Mesodermal cell (in vitro differentiated cells): ENCODE results near the gene SLC25A34.

Experiments used
- H3K27ac ChIP-seq: 2 replicates; pipeline ENCODE4 v1.7.0; 2013; ENCODE audit warnings: mild to moderate bottlenecking, low read depth, low read length, moderate library complexity; ENCODE audit not compliant: severe bottlenecking
- H3K36me3 ChIP-seq: 2 replicates; pipeline ENCODE4 v1.7.1; 2013; ENCODE audit warnings: mild to moderate bottlenecking, low read length, moderate library complexity; ENCODE audit not compliant: control insufficient read depth, insufficient read depth
- H3K4me1 ChIP-seq: one replicate; pipeline ENCODE4 v1.7.1; 2013; ENCODE audit warnings: mild to moderate bottlenecking, low read length; ENCODE audit not compliant: insufficient read depth, control insufficient read depth, poor library complexity, severe bottlenecking
- H3K4me3 ChIP-seq: 2 replicates; pipeline ENCODE4 v1.7.0; 2013; ENCODE audit warnings: low read length, control low read depth, mild to moderate bottlenecking; ENCODE audit not compliant: insufficient read depth, poor library complexity, severe bottlenecking; ENCODE audit errors: extremely low read depth
- H3K9me3 ChIP-seq: 2 replicates; pipeline ENCODE4 v1.7.1; 2013; ENCODE audit warnings: mild to moderate bottlenecking, low read length, moderate library complexity; ENCODE audit not compliant: control insufficient read depth
- WGBS, 2 experiments: methylation state at CpG; one replicate each; pipeline ENCODE4 v1.1.5; 2013; ENCODE audit warnings: missing lambda C conversion rate in 2 of 2; ENCODE audit not compliant: insufficient coverage in 2 of 2; 5-methylcytosine and 5-hydroxymethylcytosine counted together

Gene SLC25A34

DNA sequence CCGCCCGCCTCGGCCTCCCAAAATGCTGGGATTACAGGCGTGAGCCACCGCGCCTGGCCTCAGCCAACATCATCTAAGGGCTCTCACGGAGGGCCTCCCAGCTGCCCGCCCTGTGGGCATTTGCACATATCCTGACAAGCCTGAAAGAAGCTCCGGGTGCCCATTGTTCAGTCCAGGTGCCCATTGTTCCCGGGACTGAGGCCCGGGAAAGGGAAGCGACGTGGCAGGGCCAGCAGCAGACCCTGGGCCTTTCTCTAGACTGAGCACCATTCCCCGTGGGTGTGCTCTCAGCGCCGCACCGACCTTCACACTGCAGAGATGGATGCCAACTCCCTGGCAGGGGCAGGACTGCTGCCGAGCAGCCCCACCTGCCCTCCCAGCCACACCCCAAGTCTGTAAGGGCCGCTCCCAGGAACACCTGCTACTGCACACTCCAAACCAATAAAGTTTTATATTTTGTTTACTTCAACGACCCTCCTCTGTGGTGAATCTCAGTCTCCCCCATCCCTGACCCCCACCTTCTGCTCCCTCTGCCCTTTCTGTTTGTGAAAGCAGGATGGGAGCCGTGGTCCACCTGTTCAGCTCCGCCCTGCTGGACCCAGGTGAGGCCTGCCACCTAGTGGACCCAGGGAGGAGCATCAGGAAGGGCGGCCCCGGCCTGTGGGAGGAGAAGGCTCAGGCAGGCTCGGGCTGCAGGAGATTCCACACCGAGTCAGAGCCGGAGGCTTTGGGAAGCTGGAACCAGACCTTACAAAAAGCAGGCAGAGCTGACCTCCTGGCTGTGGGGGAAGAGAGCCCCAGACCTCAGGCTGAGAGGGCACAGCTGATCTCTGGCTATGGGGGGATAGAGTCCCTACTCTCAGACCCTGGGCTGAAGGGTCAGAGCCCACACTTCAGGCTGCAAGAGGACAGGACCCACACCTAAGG is 5.1 kb downstream of the SLC25A34 start:
- no peaks in the 10 kb centered on the region for H3K4me1 ChIP-seq
- H3K4me3 ChIP-seq, result no peak overlapping the region
- no peaks in the 10 kb centered on the region for H3K36me3 ChIP-seq
- no peak overlapping the region for H3K27ac ChIP-seq
- H3K9me3 ChIP-seq, result no peaks in the 10 kb centered on the region
- WGBS, 2 experiments, result 64 to 69% methylated on average over 25 to 27 of the region's 27 CpGs

DNA sequence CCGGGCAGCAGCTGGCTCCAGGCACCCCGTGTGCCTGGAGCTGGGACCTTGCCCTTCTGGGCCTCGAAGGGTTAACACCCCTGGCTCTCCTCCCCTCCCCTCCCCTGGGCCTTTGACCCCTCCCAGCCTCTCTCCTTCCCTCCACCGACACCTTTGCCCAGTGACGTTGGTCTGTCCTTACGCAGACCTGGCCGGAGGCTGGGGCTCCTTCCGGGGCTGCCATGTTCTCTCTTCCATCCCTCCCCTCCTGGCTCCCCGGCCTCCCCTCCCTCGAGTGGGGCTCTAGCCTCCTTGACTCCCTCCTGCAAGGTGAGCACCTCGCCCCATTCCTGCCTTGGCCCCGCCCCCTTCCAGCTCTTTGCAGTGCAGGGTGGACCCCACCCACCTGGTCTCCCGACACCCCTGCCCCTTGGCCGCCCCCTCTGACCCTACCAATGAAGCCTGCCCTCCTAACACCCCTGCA is 6.3 kb downstream of the SLC25A34 start, which contains the start of gene TMEM82:
TSS of gene TMEM82 (plus strand) at position 161 of the 463 bp plus-strand sequence. CDS start at position 222, 61 bp downstream.
- H3K36me3 ChIP-seq, result no peaks in the 10 kb centered on the region
- 43 to 49% methylated on average over 8 to 14 of the region's 14 CpGs for WGBS, 2 experiments
- no peaks in the 10 kb centered on the region for H3K4me1 ChIP-seq
- H3K27ac ChIP-seq, result no peak within 1 kb of the TSS
- H3K9me3 ChIP-seq, result no peaks in the 10 kb centered on the region
- no peak within 1 kb of the TSS for H3K4me3 ChIP-seq

DNA sequence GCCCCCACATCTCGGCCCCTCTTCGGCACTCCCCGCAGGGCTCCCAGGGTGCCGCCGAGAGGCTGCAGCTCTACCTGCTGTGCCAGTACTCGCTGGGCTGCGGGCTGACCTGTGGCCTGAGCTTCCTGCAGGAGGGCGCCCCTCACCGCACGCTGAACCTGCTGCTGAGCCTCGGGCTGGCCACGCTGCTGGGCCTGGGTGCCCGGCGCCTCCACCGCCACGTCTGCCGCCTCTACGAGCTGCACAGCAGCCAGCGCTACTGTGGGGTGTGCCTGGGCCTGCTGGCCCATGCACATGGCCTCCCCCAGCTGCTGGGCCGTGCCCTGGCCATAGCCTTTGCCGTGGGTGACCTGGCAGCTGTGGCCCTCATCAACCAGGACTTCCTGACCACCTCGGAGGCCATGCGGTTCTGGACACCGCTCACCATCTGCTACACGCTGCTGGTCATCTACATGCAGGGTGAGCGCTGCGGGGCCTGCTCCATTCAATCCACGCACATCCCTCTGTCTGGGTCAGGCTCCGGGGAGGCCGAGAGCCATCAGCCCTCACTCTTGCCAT is 8.1 kb downstream of the SLC25A34 start:
- WGBS, 2 experiments, result 91 to 93% methylated on average over 21 to 30 of the region's 30 CpGs
- H3K36me3 ChIP-seq, result no peaks in the 10 kb centered on the region
- no peak overlapping the region for H3K4me3 ChIP-seq
- peaks cover 5% of the 10 kb centered on the region for H3K4me1 ChIP-seq
- H3K27ac ChIP-seq, result no peak overlapping the region
- H3K9me3 ChIP-seq, result no peaks in the 10 kb centered on the region

DNA sequence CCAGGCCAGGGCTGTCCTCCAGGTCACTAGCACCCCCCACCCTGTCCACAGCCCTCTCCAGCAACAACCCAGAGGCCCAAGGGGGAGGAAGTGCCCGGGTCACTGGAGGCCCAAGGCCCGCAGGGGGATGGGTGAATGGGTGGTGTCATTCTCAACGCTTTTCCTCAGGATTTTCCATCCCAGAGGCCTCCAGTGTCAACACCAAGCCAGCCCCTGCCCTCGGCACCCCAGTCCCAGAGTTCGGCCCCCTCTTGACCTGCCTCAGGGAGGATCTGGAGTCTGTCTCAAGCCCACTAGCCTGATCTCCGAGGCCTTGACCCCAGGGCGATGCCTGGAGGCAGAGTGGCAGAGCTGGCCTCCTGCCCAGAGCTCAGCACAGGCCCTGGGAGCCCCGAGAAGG is 11.3 kb downstream of the SLC25A34 start:
- Histone ChIP-seq H3K27ac (no peak overlapping the region), H3K36me3 (no peaks in the 10 kb centered on the region), H3K9me3 (no peaks in the 10 kb centered on the region), H3K4me3 (no peak overlapping the region), H3K4me1 (peaks cover 16% of the 10 kb centered on the region)
- WGBS, 2 experiments, result 89 to 92% methylated on average over 4 to 5 of the region's 8 CpGs

DNA sequence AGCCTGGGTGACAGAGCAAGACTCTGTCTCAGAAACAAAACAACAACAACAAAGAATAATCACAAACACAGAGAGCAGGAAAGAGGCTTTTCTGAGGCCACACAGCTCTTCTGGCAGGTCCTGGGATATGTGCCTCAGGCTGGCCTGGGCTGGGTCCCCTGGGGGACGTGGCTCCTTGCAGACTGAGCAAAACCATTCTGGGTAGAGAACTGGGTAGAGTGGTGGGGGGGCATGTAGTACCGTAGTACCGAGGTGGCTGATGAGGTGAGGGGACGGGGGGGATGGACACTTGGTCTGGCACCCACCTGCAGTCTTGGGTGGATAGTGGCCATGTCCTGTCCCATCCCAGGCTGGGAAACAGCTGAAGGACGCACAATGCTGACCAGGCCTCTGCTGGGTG is 12.2 kb downstream of the SLC25A34 start:
- no peak overlapping the region for H3K27ac ChIP-seq
- H3K4me1 ChIP-seq, result peaks cover 16% of the 10 kb centered on the region
- H3K36me3 ChIP-seq, result no peaks in the 10 kb centered on the region
- WGBS, 2 experiments, result 90 to 91% methylated on average over 3 to 5 of the region's 5 CpGs
- H3K4me3 ChIP-seq, result no peak overlapping the region
- H3K9me3 ChIP-seq, result no peaks in the 10 kb centered on the region

DNA sequence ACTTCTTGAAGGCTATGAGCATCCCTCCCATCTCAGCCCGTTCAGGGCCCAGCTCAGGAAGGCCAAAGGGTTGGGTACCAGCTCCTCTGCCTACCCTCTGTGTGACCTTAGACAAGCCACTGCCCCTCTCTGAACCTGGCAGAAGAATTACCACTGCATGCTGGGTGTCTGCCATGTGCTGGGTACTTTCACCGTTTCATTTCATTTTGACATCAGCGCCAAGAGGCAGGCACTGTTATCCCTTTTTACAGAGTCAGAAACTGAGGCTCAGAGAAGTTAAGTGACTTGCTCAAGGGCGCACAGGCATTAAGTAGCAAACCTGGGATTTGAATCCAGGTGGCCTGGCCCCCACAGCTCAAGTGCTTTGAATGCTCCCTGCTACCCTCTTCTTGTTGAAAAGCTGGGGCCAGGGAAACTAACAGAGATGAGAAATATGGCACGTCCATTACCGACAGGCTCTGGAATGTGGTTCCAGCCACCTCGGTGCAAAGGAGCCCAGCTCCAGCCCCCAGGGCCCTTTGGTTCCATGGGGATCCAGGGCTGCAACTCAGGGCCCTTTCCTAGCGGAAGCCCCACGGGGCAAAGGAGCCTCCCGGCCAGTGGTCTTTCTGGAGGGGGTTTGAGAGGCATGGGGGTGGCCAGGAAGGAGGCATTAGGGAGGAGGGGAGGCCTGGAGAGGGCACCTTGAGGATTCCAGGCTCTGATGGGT is 12.8 kb downstream of the SLC25A34 start:
- WGBS, 2 experiments, result 88 to 92% methylated on average over 6 to 7 of the region's 10 CpGs
- Histone ChIP-seq H3K27ac (no peak overlapping the region), H3K4me1 (peaks cover 16% of the 10 kb centered on the region), H3K9me3 (no peaks in the 10 kb centered on the region), H3K4me3 (no peak overlapping the region), H3K36me3 (no peaks in the 10 kb centered on the region)

DNA sequence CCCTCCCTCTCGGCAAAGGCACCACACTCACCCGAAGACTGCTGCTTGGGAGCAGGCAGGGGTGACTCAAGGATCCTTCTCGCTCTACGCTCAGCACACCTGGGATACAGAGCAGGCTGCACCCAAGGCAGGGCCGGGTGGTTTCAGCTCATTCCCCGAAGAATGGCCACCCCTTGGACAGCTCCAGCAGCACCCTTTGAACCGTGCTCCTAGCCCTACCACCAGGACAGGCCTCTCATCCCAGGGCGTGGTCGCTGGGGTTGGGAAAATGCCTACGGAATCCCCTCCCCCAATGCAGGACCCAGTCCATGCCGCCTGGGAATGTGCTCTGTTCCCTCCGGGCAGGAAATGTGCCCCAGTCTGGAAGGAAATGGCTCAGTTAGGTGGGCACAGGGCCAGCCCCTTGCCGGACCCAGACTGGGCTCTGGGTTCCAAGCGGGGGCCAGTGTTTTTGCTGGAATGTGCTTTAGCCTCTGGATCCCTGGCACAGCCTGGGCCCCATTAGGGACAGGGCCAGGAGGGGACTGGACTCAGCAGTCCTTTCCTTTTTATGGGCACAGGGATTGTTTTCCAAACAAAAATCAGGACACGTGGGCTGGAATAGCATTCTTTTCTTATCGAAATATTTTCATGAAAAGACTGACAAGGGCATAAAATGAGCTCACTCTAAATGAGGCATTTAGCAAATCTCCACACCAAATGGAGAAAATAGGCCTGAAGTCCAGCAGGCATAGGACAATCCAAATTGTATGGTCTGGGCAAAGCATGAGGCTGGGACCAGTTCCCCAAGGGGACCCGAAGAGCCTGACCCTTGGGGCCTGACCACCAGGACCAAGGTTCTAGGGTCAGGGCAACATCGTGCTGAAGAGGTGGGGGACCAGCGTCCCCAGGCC is 13.6 kb downstream of the SLC25A34 start:
- no peak overlapping the region for H3K4me3 ChIP-seq
- H3K27ac ChIP-seq, result no peak overlapping the region
- H3K36me3 ChIP-seq, result no peaks in the 10 kb centered on the region
- 80 to 83% methylated on average over 14 to 18 of the region's 19 CpGs for WGBS, 2 experiments
- peaks cover 16% of the 10 kb centered on the region for H3K4me1 ChIP-seq
- H3K9me3 ChIP-seq, result no peaks in the 10 kb centered on the region

DNA sequence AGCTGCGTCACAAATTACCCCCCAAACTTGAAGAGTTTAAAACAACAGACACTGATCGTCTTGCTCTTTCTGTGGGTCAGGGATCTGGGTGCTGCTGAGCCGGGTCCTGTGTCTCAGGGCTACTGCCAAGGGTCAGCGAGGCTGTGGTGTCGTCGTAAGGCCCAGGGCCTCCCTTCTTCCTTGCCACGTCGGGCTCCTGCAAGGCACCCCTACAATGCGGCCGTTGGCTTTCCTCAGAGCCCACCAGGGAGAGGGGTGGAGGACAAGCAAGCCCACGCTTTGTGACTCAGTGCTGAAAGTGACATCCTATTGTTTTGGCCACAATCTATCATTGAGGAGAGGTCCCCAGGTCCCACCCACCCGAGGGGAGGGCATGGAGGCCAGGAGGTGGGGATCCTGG is 14.9 kb downstream of the SLC25A34 start:
- Histone ChIP-seq H3K9me3 (no peaks in the 10 kb centered on the region), H3K36me3 (no peaks in the 10 kb centered on the region), H3K4me3 (no peak overlapping the region), H3K27ac (no peak overlapping the region), H3K4me1 (peaks cover 16% of the 10 kb centered on the region)
- WGBS, 2 experiments, result 88 to 93% methylated on average over 9 to 10 of the region's 12 CpGs

DNA sequence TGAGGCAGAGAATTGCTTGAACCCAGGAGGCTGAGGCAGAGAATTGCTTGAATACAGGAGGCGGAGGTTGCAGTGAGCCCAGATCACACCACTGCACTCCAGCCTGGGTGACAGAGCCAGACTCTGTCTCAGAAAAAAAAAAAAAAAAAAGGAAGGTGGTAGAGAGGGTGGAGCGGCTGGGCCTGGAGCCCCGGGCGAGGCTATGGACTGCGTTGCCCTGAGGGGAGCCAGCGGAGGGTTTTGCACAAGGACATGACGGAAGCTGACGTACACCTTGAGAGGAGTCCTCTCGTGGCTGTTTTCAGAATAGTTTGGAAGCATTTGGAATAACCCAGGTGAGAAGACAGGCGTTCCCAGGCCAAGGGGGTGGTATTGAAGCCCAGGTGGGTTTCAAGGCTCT is 15.7 kb downstream of the SLC25A34 start:
- no peaks in the 10 kb centered on the region for H3K9me3 ChIP-seq
- WGBS, 2 experiments, result 91 to 92% methylated on average over 10 of the region's 10 CpGs
- H3K27ac ChIP-seq, result no peak overlapping the region
- peaks cover 18% of the 10 kb centered on the region for H3K4me1 ChIP-seq
- H3K4me3 ChIP-seq, result no peak overlapping the region
- H3K36me3 ChIP-seq, result no peaks in the 10 kb centered on the region

DNA sequence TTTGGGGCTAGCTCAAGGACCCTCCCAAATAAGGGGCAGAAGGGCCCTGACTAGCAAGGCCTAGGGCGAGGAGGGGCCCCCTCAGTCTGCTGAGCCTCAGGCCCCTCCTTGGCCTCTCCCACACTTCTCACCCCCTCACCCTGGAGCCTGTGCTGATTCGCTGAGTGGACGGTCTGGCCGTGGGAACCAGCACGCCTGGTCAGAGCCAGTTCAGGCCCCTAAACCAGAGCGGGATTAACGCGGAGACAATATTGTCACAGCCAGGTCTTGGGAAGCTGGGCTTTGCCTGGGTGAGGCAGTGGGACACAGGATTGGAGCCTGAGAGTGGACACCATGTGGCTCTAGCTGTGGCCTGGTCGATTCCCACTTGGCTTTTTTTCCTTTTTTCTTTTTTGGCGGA is 17.7 kb downstream of the SLC25A34 start:
- Histone ChIP-seq H3K4me1 (peaks cover 29% of the 10 kb centered on the region), H3K9me3 (no peaks in the 10 kb centered on the region)
- 95 to 97% methylated on average over 9 of the region's 10 CpGs for WGBS, 2 experiments

More for the DNA sequence above, 17.7 kb downstream of the SLC25A34 start:
- H3K4me3 ChIP-seq, result no peak overlapping the region
- H3K27ac ChIP-seq, result no peak overlapping the region
- H3K36me3 ChIP-seq, result no peaks in the 10 kb centered on the region
